ENCODE measurements around the gene GLIPR1L1. TPM values are rescaled to one million over a fixed set of nuclear protein-coding genes. Genes with fewer than 3 reads are reported as not detected.

Gene GLIPR1L1
- total RNA-seq, 1 donor: not detected

DNA sequence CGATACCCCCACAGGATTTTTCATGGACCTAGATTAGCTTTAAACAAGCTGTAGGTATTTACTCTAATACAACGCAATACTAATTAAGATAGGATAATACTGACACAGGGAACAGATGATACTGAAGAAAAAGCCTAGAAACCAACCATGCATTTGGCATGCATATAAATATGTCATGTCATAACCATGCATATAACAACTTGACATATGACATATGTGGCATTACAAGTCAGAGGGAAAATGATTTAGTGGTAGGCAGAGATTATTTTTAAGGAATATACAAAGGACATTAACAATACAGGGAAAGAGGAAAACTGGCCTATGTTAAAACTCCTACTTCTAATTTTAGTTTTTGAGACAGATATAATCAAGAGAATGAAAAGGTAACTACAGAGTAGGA is 32.2 kb upstream of the GLIPR1L1 start:
- no peak overlapping the region for H3K4me3 ChIP-seq (ENCODE audit: low read depth, low read length)
- TF ChIP-seq, protein P1, sequence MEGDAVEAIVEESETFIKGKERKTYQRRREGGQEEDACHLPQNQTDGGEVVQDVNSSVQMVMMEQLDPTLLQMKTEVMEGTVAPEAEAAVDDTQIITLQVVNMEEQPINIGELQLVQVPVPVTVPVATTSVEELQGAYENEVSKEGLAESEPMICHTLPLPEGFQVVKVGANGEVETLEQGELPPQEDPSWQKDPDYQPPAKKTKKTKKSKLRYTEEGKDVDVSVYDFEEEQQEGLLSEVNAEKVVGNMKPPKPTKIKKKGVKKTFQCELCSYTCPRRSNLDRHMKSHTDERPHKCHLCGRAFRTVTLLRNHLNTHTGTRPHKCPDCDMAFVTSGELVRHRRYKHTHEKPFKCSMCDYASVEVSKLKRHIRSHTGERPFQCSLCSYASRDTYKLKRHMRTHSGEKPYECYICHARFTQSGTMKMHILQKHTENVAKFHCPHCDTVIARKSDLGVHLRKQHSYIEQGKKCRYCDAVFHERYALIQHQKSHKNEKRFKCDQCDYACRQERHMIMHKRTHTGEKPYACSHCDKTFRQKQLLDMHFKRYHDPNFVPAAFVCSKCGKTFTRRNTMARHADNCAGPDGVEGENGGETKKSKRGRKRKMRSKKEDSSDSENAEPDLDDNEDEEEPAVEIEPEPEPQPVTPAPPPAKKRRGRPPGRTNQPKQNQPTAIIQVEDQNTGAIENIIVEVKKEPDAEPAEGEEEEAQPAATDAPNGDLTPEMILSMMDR (IDR thresholded peaks at IDR 0.05; ENCODE audit: insufficient read depth, low read depth, low read length): no peak
- no peak for DNase-seq (ENCODE audit: low read depth)

DNA sequence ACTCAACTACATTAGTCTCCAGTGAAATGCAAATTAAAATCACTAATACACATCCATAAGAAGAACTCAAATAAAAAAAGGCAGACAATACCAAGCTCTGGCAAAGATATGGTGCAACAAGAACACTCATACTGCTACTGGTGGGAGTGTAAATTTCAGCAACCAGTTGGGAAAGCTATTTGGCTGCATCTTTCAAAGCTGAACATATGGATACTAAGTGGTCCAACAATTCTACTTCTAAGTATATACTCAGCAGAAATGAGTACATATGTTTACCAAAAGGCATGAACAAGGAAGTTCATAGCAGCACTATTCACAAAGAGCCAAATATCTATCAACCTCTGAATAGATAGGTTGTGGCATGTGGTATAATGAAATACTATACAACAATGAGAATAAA is 31.7 kb upstream of the GLIPR1L1 start:
- no peak overlapping the region for H3K4me3 ChIP-seq (ENCODE audit: low read depth, low read length)
- TF ChIP-seq, protein P1 (IDR thresholded peaks at IDR 0.05; ENCODE audit: insufficient read depth, low read depth, low read length): no peak
- DNase-seq (ENCODE audit: low read depth): no peak

DNA sequence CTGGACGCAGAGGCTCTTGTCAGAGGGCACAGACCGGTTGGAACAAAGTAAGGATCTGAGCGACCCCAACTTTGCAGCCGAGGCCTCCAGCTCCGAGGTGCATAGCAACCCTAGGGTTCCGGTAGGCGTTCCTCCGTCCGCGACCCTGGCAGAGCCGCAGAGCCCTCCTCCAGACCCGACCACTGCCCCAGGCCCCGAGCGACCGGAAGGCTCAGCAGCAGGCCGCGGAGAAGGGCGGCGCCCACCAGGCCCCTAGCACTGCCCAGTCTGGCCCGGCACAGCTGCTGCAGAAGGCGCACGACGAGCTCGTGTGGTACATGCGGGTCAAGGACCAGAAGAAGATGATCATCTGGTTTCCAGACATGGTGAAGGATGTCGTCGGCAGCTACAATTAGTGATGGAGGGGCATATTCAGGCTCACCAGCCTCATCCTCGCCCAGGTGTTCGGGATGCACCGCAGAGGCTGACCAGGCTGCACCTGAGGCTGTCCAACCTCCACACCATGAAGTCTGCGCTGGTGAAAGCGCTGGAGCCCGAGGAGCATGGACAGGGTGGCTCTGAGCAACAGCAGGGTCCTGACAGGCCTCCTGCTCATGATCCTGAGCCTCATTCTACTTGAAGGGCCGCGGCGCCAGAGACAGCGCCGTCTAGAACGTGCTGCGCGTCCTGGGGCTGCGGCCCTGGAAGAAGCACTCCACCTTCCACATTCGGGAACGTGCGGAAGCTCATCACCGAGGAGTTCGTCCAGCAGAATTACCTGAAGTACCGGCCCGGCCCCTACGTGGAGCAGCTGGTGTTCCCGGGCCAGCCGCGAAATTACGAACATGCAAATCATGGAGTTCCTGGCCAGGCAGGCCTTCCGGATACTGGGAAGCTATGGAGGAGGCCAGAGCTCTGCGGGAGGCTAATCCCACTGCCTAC is 28.8 kb upstream of the GLIPR1L1 start:
- no peak overlapping the region for H3K4me3 ChIP-seq (ENCODE audit: low read depth, low read length)
- DNase-seq (ENCODE audit: low read depth): no peak
- TF ChIP-seq, protein P1 (IDR thresholded peaks at IDR 0.05; ENCODE audit: insufficient read depth, low read depth, low read length): no peak

DNA sequence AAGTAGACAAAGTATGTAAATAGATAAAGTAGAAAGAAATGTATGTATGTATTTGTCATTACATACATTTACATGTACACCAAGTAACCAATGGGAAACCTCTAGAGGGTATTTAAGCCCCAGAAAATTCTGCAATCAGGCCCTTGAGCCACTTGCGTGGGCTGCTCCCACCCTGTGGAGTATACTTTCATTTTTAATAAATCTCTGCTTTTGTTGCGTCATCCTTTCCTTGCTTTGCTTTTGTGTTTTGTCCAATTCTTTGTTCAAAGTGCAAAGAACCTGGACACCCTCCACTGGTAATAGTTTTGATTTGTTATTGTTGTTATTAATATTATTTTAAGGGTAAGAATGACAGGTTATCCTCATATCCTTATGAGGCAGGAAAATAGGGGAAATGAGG is 26.2 kb upstream of the GLIPR1L1 start:
- TF ChIP-seq, protein P1 (IDR thresholded peaks at IDR 0.05; ENCODE audit: insufficient read depth, low read depth, low read length): no peak
- no peak for DNase-seq (ENCODE audit: low read depth)
- no peak overlapping the region for H3K4me3 ChIP-seq (ENCODE audit: low read depth, low read length)

DNA sequence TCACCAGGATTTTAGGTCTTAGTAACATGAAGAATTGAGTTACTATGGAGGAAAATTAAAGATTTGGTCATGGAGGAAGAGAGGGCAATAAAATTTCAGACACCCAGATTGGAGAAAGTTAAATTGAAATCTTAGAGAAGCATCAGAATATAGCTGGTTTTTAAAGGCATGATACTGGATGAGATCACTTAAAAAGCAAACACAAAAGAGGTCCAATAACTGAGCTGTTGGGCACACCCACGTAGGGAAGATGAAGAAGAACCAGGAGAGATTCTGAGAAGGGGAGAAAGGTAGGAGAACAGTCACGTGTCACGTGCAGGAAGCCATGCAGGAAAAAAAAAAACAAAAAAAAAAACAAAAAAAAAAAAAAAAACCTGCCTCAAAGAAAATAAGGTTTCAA is 23.1 kb upstream of the GLIPR1L1 start:
- TF ChIP-seq, protein P1 (IDR thresholded peaks at IDR 0.05; ENCODE audit: insufficient read depth, low read depth, low read length): no peak
- DNase-seq (ENCODE audit: low read depth): no peak
- no peak overlapping the region for H3K4me3 ChIP-seq (ENCODE audit: low read depth, low read length)

DNA sequence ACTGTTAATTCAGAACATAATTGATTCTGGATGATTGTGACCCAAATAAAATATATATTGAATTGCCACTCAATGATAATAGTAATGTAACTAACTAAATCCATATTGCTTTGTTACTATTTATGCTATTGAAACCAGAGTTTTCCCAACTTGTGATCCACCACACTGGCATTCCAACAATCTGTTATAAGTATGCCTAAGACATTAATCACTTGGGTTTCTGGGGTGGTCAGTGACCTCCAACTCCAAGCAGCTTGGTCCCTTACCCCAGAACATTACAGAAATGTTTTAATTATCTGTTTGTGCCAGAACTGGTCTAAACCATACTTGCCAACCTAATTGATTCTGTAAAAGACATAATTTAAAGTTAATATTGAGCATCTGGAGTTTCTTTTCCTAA is 19.0 kb upstream of the GLIPR1L1 start:
- H3K4me3 ChIP-seq (ENCODE audit: low read depth, low read length): no peak overlapping the region
- peak; percentile 12 for DNase-seq (ENCODE audit: low read depth)
- TF ChIP-seq, protein P1 (IDR thresholded peaks at IDR 0.05; ENCODE audit: insufficient read depth, low read depth, low read length): no peak

Measured in fibroblast of villous mesenchyme (primary cell).